HepG2 (cell line): ENCODE results near the gene NAPG. TPM values are rescaled to one million over a fixed set of nuclear protein-coding genes. Genes with fewer than 3 reads are reported as not detected.

Source experiments
- ATAC-seq: fragments of 200-7000 bp; cut with Tn5 transposase; 3 replicates; pipeline ENCODE4 v1.9.1; 2020; ENCODE audit warnings: mild to moderate bottlenecking, moderate library complexity
- BruUV-seq: library from RNA; stranded (reverse); fragments of 400-500 nt; replicated peaks from 2 replicates; lab custom pipeline; 2021; lab: Mats Ljungman, UMichigan
- CTCF ChIA-PET: fragments of 300-600 bp; formaldehyde crosslinking; extraction: SDS; loops from one replicate; lab custom pipeline; 2021; ENCODE audit warnings: low total read pairs, inconsistent platforms, low intra/inter-chr PET ratio; lab: Yijun Ruan, JAX
- POLR2A ChIA-PET: fragments of 350-600 bp; sonication (Branson Sonifier 250); formaldehyde crosslinking; loops from one replicate; lab custom pipeline; 2020; ENCODE audit warnings: antibody characterized with exemption, inconsistent platforms; lab: Yijun Ruan, JAX
- DNase-seq: peaks from one replicate; pipeline ENCODE4 v3.0.0-alpha.2; 2015; ENCODE audit warnings: low spot score
- FAIRE-seq: peaks from 3 replicates; lab custom pipeline; 2011; peaks lifted over from hg19 to GRCh38; lab: Jason Lieb, UNC
- H2AFZ ChIP-seq: one replicate; pipeline ENCODE4 v1.6.1; 2011; ENCODE audit warnings: low read length, inconsistent platforms
- H3K27ac ChIP-seq: fragments of 300-600 bp; 3 replicates; pipeline ENCODE4 v1.8.0; 2011; ENCODE audit warnings: mixed run types, mild to moderate bottlenecking, mixed read lengths, low read length, inconsistent platforms; ENCODE audit not compliant: insufficient read depth; ENCODE audit errors: extremely low read length
- H3K27me3 ChIP-seq, 2 experiments: fragments of 200-600 bp in 1 of 2; 2 replicates in 1 of 2; 3 replicates in 1 of 2; pipeline versions ENCODE4 v1.6.0 to v1.8.0; 2011; ENCODE audit warnings: low read length in 2 of 2, mild to moderate bottlenecking in 2 of 2, moderate library complexity in 2 of 2, inconsistent platforms in 1 of 2; ENCODE audit not compliant: insufficient read depth in 2 of 2, control insufficient read depth in 1 of 2
- H3K36me3 ChIP-seq, 2 experiments: fragments of 200-600 bp in 1 of 2; replicated peaks in 1 of 2; 2 replicates in 1 of 2; 3 replicates in 1 of 2; pipeline versions ENCODE4 v1.5.1 to v1.8.0; 2011; ENCODE audit warnings: low read length in 2 of 2, inconsistent platforms in 1 of 2; ENCODE audit not compliant: insufficient read depth in 2 of 2, control insufficient read depth in 1 of 2
- H3K4me1 ChIP-seq: 2 replicates; pipeline ENCODE4 v1.5.1; 2012; ENCODE audit warnings: low read length, inconsistent platforms; ENCODE audit not compliant: insufficient read depth
- H3K4me2 ChIP-seq: 2 replicates; pipeline ENCODE4 v1.6.0; 2011; ENCODE audit warnings: low read depth, low read length, inconsistent platforms
- H3K4me3 ChIP-seq, 3 experiments: fragments of 200-600 bp in 1 of 3; sonication (generic), shearing (Covaris generic) in 1 of 3; replicated peaks in 1 of 3; 2 replicates each; pipeline ENCODE4 v1.5.1; 2011 to 2016; ENCODE audit warnings: low read length in 3 of 3, inconsistent platforms in 2 of 3, low read depth in 2 of 3, mild to moderate bottlenecking in 2 of 3, control low read depth in 1 of 3, mixed read lengths in 1 of 3; ENCODE audit not compliant: insufficient read depth in 1 of 3
- H3K79me2 ChIP-seq: one replicate; pipeline ENCODE4 v1.6.1; 2011; ENCODE audit warnings: low read length, inconsistent platforms; ENCODE audit not compliant: insufficient read depth
- H3K9ac ChIP-seq: 2 replicates; pipeline ENCODE4 v1.6.0; 2011; ENCODE audit warnings: mild to moderate bottlenecking, low read depth, low read length, inconsistent platforms; ENCODE audit not compliant: insufficient read depth
- H3K9me3 ChIP-seq: 2 replicates; pipeline ENCODE4 v1.5.1; 2012; ENCODE audit warnings: mild to moderate bottlenecking, low read length
- H4K20me1 ChIP-seq: 2 replicates; pipeline ENCODE4 v1.6.0; 2011; ENCODE audit warnings: inconsistent platforms, mild to moderate bottlenecking, low read length, moderate library complexity; ENCODE audit not compliant: insufficient read depth
- FOXC1 ChIP-seq: sonication (generic); formaldehyde crosslinking; IDR thresholded peaks from 2 replicates; pipeline ENCODE4 v1.8.0; 2022; ENCODE audit warnings: mild to moderate bottlenecking, missing genetic modification reagents, borderline replicate concordance
- HHEX ChIP-seq: IDR thresholded peaks from 2 replicates; pipeline ENCODE4 v1.6.1; 2016; ENCODE audit warnings: control low read depth
- KAT2B ChIP-seq: fragments of 150-350 bp; IDR thresholded peaks from 2 replicates; pipeline ENCODE4 v1.6.1; 2014; ENCODE audit warnings: low read depth, low read length, borderline replicate concordance
- KAT8 ChIP-seq: IDR thresholded peaks from 2 replicates; pipeline ENCODE4 v1.6.1; 2016; ENCODE audit warnings: missing genetic modification reagents, missing compliant biosample characterization
- SNRNP70 ChIP-seq: fragments of 200-400 bp; formaldehyde crosslinking; IDR thresholded peaks from 2 replicates; pipeline ENCODE4 v1.6.1; 2017; ENCODE audit warnings: mild to moderate bottlenecking, low read depth, low read length, moderate library complexity
- ZBTB25 ChIP-seq: IDR thresholded peaks from 2 replicates; pipeline ENCODE4 v1.6.1; 2018; ENCODE audit warnings: missing genetic modification reagents
- ZC3H4 ChIP-seq: sonication (generic); formaldehyde crosslinking; IDR thresholded peaks from 2 replicates; pipeline ENCODE4 v1.4.0; 2020; ENCODE audit warnings: missing genetic modification reagents, borderline replicate concordance
- ZKSCAN1 ChIP-seq: fragments of 150-350 bp; IDR thresholded peaks from 2 replicates; pipeline ENCODE4 v1.6.1; 2014; ENCODE audit warnings: low read length
- ZMAT3 ChIP-seq: sonication (generic); formaldehyde crosslinking; conservative IDR thresholded peaks from 2 replicates; pipeline ENCODE4 v1.7.0; 2021; ENCODE audit warnings: missing genetic modification reagents
- ZNF337 ChIP-seq: sonication (generic); formaldehyde crosslinking; IDR thresholded peaks from 2 replicates; pipeline ENCODE4 v1.5.1; 2020; ENCODE audit warnings: missing genetic modification reagents, low read depth, mild to moderate bottlenecking, borderline replicate concordance
- ZNF615 ChIP-seq: sonication (generic); formaldehyde crosslinking; IDR thresholded peaks from 2 replicates; pipeline ENCODE4 v1.5.0; 2020; ENCODE audit warnings: mild to moderate bottlenecking, missing genetic modification reagents, borderline replicate concordance
- ZNF749 ChIP-seq: sonication (generic); formaldehyde crosslinking; IDR thresholded peaks from 2 replicates; pipeline ENCODE4 v1.8.0; 2022; ENCODE audit warnings: mild to moderate bottlenecking, missing genetic modification reagents, moderate library complexity, borderline replicate concordance
- WGBS: methylation state at CpG from one replicate; pipeline ENCODE4 v1.1.6; 2017; ENCODE audit warnings: low lambda C conversion rate; 5-methylcytosine and 5-hydroxymethylcytosine counted together
- in situ Hi-C: cut with HindIII; loops from 2 replicates; pipeline ENCODE4 v1.10.0; 2017; ENCODE audit warnings: low pct_unique_long_range_greater_than_20kb; ENCODE audit not compliant: extremely low pct_ligation_motif_present
- intact Hi-C: fragments of 100-400 bp; cut with micrococcal nuclease; formaldehyde crosslinking; loops from one replicate; pipeline ENCODE4 v1.10.0; 2022; ENCODE audit not compliant: unreplicated experiment
- polyA plus RNA-seq, 8 experiments: library from polyadenylated mRNA; depleted of rRNA in 3 of 8; stranded (reverse) in 7 of 8; unstranded in 1 of 8; fragments of >200 nt; fragmentation: Illumina TruSeq in 4 of 8; extraction: Trizol in 4 of 8; gene quantifications; 2 replicates each; pipeline versions ENCODE4 v1.2.1 to v1.2.3, GENCODE V29; 2011 to 2016; ENCODE audit warnings: low read depth in 4 of 8, missing spikeins in 1 of 8, mixed read lengths in 1 of 8; ENCODE audit not compliant: insufficient read depth in 1 of 8
- total RNA-seq, 5 experiments: library from RNA; depleted of rRNA; stranded (reverse); fragments of >200 nt; fragmentation: Illumina TruSeq; extraction: Trizol; gene quantifications; 2 replicates each; pipeline ENCODE4 v1.2.3, GENCODE V29; 2016; ENCODE audit warnings: low read depth in 1 of 5
- TF ChIP-seq, protein P1 (sequence below): sonication (generic); formaldehyde crosslinking; conservative IDR thresholded peaks from 2 replicates; pipeline ENCODE4 v1.5.0; 2020; ENCODE audit warnings: missing genetic modification reagents
- TF ChIP-seq, protein P2 (sequence below): sonication (generic); formaldehyde crosslinking; IDR thresholded peaks from 2 replicates; pipeline ENCODE4 v1.8.1; 2022; ENCODE audit warnings: mild to moderate bottlenecking, missing genetic modification reagents

Gene NAPG
- total and polyA plus RNA-seq, 2 of the 13 experiments (the other 11 are each of a cell fraction or from before 2014, with no cell fraction given): 19.8 to 34.4 TPM

DNA sequence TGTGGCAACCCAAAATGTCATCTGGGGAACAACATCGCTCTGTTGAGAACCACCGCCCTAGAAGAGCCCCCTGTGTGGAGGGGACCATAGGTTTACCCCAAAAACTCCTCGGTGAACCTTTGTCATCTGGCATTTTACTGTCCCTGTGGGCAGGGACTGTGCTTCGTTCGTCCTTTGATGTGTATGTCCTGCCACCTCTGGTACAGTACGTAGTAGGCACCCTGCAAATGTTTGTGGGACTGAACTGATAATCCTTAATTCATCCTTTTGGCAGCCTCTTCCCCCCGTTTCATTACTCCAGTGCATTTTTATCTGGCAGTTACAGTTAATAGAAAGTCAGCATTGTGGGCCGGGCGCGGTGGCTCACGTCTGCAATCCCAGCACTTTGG is 728 bp downstream of the NAPG start:
- Histone ChIP-seq H2AFZ (no peak overlapping the region), H3K4me1 (peaks cover 47% of the 10 kb centered on the region), H3K9me3 (no peaks in the 10 kb centered on the region), H3K4me2 (peak overlapping the region; percentile 73), H3K9ac (peak overlapping the region; percentile 83), H3K79me2 (peaks cover 51% of the 10 kb centered on the region), H3K27me3 (peaks cover 0 to 3% of the 10 kb centered on the region in 2 experiments; a peak in 2 of 5 replicates), H3K36me3 (0 out of 5 replicates have a peak, but pooled peaks cover 0 to 4% of the 10 kb centered on the region in 2 experiments), H3K27ac (peak overlapping the region; percentile 81), H4K20me1 (peaks cover 8% of the 10 kb centered on the region), H3K4me3 (peak overlapping the region; percentile 93 to 97 (median 94))
- CTCF ChIA-PET: no interaction called here
- 0% methylated on average over 6 of the region's 11 CpGs for WGBS
- ATAC-seq (peak; percentile 17), DNase-seq (no peak), FAIRE-seq (no peak)
- intact Hi-C loops: no loop called here
- TF ChIP-seq ZKSCAN1 (peak; percentile 66), FOXC1 (CRISPR knock-in tag) (peak; percentile 9; the same call in 1 of the 2 replicates), ZMAT3 (CRISPR knock-in tag) (0 out of 2 replicates have a peak, but pooled peaks have one; percentile 38), ZNF615 (CRISPR knock-in tag) (no peak)
- POLR2A ChIA-PET: interaction anchor here (1.3 kb wide), 1 partner anchor 20 kb away, joined by 3 read pairs; no protein-coding TSS in a partner anchor
- no TSS peak for BruUV-seq
- in situ Hi-C loops: no loop called here

DNA sequence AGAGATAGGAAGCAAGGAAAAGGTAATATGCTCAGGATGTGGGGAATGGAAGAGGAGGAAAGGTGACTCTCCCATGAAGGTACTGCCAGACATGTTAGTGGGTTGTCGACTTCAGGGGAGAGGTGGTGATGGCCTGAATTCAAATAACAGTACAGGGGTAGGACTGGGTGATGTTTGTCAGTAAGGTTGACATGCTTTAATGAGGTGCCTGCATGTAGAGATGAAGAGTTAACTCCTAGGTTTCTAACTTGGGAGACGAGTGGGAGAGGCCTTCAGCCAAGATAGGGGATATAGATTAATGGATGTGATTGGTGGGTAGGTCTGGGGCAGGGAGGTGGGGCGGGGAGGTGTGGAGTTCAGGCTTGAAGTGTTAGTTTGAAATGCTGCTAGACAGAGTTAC is 2.6 kb downstream of the NAPG start:
- WGBS: 70% methylated on average over 3 of the region's 3 CpGs
- ChIA-PET CTCF (no interaction called here), POLR2A (no interaction called here)
- ATAC-seq (no peak), DNase-seq (no peak), FAIRE-seq (no peak)
- Histone ChIP-seq H3K9ac (no peak overlapping the region), H3K27ac (no peak overlapping the region), H2AFZ (no peak overlapping the region), H3K4me2 (peak overlapping the region; percentile 53), H3K4me3 (no peak overlapping the region), H3K27me3 (no peaks in the 10 kb centered on the region; a peak in 1 of 5 replicates), H3K9me3 (no peaks in the 10 kb centered on the region), H4K20me1 (peaks cover 8% of the 10 kb centered on the region), H3K36me3 (0 out of 5 replicates have a peak, but pooled peaks cover 0 to 4% of the 10 kb centered on the region in 2 experiments), H3K4me1 (peaks cover 47% of the 10 kb centered on the region), H3K79me2 (peaks cover 57% of the 10 kb centered on the region)
- intact Hi-C loops: no loop called here
- in situ Hi-C loops: no loop called here
- BruUV-seq: no TSS peak
- TF ChIP-seq ZBTB25 (CRISPR knock-in tag) (no peak), ZNF337 (CRISPR knock-in tag) (no peak), ZNF749 (CRISPR knock-in tag) (no peak), KAT2B (no peak), SNRNP70 (no peak), HHEX (CRISPR knock-in tag) (no peak), ZC3H4 (no peak), KAT8 (CRISPR knock-in tag) (no peak)
- TF ChIP-seq, protein P1, sequence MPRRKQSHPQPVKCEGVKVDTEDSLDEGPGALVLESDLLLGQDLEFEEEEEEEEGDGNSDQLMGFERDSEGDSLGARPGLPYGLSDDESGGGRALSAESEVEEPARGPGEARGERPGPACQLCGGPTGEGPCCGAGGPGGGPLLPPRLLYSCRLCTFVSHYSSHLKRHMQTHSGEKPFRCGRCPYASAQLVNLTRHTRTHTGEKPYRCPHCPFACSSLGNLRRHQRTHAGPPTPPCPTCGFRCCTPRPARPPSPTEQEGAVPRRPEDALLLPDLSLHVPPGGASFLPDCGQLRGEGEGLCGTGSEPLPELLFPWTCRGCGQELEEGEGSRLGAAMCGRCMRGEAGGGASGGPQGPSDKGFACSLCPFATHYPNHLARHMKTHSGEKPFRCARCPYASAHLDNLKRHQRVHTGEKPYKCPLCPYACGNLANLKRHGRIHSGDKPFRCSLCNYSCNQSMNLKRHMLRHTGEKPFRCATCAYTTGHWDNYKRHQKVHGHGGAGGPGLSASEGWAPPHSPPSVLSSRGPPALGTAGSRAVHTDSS: no peak
- TF ChIP-seq, protein P2, sequence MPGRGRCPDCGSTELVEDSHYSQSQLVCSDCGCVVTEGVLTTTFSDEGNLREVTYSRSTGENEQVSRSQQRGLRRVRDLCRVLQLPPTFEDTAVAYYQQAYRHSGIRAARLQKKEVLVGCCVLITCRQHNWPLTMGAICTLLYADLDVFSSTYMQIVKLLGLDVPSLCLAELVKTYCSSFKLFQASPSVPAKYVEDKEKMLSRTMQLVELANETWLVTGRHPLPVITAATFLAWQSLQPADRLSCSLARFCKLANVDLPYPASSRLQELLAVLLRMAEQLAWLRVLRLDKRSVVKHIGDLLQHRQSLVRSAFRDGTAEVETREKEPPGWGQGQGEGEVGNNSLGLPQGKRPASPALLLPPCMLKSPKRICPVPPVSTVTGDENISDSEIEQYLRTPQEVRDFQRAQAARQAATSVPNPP: no peak
